H1 (cell line): Measurements from ENCODE around the gene SOS1. TPM values are rescaled to one million over a fixed set of nuclear protein-coding genes. Genes with fewer than 3 reads are reported as not detected.

ENCODE experiments used
- BCL11A ChIP-seq, 2 experiments: IDR thresholded peaks; one replicate each; pipeline ENCODE4 v1.6.1; 2011; ENCODE audit warnings: low read depth in 2 of 2, low read length in 2 of 2, mild to moderate bottlenecking in 2 of 2
- CBX5 ChIP-seq: fragments of 300-800, 300-1000 bp; sonication (generic); IDR thresholded peaks from 2 replicates; pipeline ENCODE4 v1.7.1; 2016; ENCODE audit warnings: antibody characterized with exemption, low read length, low read depth
- FOSL1 ChIP-seq: IDR thresholded peaks from 2 replicates; pipeline ENCODE4 v1.6.1; 2011; ENCODE audit warnings: mild to moderate bottlenecking, low read depth, low read length, moderate library complexity; ENCODE audit not compliant: insufficient read depth
- HDAC6 ChIP-seq: IDR thresholded peaks from one replicate; pipeline ENCODE4 v1.7.1; 2012; ENCODE audit warnings: low read depth, mild to moderate bottlenecking, inconsistent platforms, low read length, moderate library complexity
- RBBP5 ChIP-seq: IDR thresholded peaks from 2 replicates; pipeline ENCODE4 v1.7.1; 2012; ENCODE audit warnings: low read depth, mild to moderate bottlenecking, inconsistent platforms, low read length, moderate library complexity, borderline replicate concordance
- SIX5 ChIP-seq: IDR thresholded peaks from 2 replicates; pipeline ENCODE4 v1.6.1; 2011; ENCODE audit warnings: mild to moderate bottlenecking, low read depth, low read length
- polyA plus RNA-seq, 7 experiments: library from polyadenylated mRNA; depleted of rRNA in 3 of 7; stranded (reverse) in 5 of 7; unstranded in 2 of 7; fragments of >200 nt in 5 of 7; fragments of 200-250 nt in 2 of 7; gene quantifications; 1 replicate in 5 of 7; 2 replicates in 1 of 7; 4 replicates in 1 of 7; pipeline versions ENCODE4 v1.2.1 to v1.2.3, GENCODE V29; 2011 to 2013; ENCODE audit warnings: missing spikeins in 2 of 7, mixed read lengths in 2 of 7
- total RNA-seq: library from RNA; stranded (reverse); fragmentation: NEBNext Ultra II Directional; extraction: Animal tissue kit (Norgen Biotek cat#: 25700); gene quantifications from 2 replicates; pipeline ENCODE4 v1.2.1, GENCODE V29; 2021
- TF ChIP-seq, protein P1 (sequence below): fragments of 300-600 bp; sonication (generic); IDR thresholded peaks from 2 replicates; pipeline ENCODE4 v1.7.1; 2012; ENCODE audit warnings: low read length, moderate library complexity, mild to moderate bottlenecking, inconsistent platforms; ENCODE audit not compliant: insufficient replicate concordance
- TF ChIP-seq, protein P2 (sequence below), 3 experiments: IDR thresholded peaks; 1 replicate in 2 of 3; 2 replicates in 1 of 3; pipeline versions ENCODE4 v1.5.1 to v1.6.1; 2011; ENCODE audit warnings: low read length in 3 of 3, mild to moderate bottlenecking in 3 of 3, inconsistent platforms in 2 of 3, low read depth in 1 of 3, moderate library complexity in 1 of 3; ENCODE audit not compliant: insufficient read depth in 1 of 3; ENCODE audit errors: control extremely low read depth in 1 of 3
- TF ChIP-seq, protein P3 (sequence below): IDR thresholded peaks from 2 replicates; pipeline ENCODE4 v1.6.1; 2012; ENCODE audit warnings: inconsistent platforms

Gene SOS1
- total and polyA plus RNA-seq, 2 of the 8 experiments (the other 6 are each of a cell fraction or from before 2014, with no cell fraction given), result 25.7 to 27.0 TPM

DNA sequence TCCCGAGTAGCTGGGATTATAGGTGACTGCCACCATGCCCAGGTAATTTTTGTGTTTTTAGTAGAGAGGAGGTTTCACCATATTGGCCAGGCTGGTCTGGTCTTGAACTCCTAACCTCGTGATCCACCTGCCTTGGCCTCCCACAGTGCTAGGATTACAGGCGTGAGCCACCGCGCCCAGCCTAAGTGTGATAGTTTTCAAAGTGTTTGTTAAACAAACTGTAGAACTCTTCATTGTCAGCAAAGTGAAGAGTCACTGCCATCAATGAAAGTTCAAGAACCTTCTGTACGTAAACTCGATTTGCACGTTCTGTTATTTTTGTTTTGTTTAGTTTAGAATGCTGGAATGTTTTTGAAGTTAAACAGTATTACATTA is 18.0 kb upstream of the SOS1 start (continued):
- TF ChIP-seq, protein P1, sequence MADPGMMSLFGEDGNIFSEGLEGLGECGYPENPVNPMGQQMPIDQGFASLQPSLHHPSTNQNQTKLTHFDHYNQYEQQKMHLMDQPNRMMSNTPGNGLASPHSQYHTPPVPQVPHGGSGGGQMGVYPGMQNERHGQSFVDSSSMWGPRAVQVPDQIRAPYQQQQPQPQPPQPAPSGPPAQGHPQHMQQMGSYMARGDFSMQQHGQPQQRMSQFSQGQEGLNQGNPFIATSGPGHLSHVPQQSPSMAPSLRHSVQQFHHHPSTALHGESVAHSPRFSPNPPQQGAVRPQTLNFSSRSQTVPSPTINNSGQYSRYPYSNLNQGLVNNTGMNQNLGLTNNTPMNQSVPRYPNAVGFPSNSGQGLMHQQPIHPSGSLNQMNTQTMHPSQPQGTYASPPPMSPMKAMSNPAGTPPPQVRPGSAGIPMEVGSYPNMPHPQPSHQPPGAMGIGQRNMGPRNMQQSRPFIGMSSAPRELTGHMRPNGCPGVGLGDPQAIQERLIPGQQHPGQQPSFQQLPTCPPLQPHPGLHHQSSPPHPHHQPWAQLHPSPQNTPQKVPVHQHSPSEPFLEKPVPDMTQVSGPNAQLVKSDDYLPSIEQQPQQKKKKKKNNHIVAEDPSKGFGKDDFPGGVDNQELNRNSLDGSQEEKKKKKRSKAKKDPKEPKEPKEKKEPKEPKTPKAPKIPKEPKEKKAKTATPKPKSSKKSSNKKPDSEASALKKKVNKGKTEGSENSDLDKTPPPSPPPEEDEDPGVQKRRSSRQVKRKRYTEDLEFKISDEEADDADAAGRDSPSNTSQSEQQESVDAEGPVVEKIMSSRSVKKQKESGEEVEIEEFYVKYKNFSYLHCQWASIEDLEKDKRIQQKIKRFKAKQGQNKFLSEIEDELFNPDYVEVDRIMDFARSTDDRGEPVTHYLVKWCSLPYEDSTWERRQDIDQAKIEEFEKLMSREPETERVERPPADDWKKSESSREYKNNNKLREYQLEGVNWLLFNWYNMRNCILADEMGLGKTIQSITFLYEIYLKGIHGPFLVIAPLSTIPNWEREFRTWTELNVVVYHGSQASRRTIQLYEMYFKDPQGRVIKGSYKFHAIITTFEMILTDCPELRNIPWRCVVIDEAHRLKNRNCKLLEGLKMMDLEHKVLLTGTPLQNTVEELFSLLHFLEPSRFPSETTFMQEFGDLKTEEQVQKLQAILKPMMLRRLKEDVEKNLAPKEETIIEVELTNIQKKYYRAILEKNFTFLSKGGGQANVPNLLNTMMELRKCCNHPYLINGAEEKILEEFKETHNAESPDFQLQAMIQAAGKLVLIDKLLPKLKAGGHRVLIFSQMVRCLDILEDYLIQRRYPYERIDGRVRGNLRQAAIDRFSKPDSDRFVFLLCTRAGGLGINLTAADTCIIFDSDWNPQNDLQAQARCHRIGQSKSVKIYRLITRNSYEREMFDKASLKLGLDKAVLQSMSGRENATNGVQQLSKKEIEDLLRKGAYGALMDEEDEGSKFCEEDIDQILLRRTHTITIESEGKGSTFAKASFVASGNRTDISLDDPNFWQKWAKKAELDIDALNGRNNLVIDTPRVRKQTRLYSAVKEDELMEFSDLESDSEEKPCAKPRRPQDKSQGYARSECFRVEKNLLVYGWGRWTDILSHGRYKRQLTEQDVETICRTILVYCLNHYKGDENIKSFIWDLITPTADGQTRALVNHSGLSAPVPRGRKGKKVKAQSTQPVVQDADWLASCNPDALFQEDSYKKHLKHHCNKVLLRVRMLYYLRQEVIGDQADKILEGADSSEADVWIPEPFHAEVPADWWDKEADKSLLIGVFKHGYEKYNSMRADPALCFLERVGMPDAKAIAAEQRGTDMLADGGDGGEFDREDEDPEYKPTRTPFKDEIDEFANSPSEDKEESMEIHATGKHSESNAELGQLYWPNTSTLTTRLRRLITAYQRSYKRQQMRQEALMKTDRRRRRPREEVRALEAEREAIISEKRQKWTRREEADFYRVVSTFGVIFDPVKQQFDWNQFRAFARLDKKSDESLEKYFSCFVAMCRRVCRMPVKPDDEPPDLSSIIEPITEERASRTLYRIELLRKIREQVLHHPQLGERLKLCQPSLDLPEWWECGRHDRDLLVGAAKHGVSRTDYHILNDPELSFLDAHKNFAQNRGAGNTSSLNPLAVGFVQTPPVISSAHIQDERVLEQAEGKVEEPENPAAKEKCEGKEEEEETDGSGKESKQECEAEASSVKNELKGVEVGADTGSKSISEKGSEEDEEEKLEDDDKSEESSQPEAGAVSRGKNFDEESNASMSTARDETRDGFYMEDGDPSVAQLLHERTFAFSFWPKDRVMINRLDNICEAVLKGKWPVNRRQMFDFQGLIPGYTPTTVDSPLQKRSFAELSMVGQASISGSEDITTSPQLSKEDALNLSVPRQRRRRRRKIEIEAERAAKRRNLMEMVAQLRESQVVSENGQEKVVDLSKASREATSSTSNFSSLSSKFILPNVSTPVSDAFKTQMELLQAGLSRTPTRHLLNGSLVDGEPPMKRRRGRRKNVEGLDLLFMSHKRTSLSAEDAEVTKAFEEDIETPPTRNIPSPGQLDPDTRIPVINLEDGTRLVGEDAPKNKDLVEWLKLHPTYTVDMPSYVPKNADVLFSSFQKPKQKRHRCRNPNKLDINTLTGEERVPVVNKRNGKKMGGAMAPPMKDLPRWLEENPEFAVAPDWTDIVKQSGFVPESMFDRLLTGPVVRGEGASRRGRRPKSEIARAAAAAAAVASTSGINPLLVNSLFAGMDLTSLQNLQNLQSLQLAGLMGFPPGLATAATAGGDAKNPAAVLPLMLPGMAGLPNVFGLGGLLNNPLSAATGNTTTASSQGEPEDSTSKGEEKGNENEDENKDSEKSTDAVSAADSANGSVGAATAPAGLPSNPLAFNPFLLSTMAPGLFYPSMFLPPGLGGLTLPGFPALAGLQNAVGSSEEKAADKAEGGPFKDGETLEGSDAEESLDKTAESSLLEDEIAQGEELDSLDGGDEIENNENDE, result no peak
- TF ChIP-seq FOSL1 (no peak), SIX5 (no peak), HDAC6 (no peak), CBX5 (no peak), RBBP5 (no peak), BCL11A (IDR thresholded peaks at IDR 0.05; ENCODE audit: low read depth in 2 of 2, low read length in 2 of 2) (no peak)
- TF ChIP-seq, protein P2, sequence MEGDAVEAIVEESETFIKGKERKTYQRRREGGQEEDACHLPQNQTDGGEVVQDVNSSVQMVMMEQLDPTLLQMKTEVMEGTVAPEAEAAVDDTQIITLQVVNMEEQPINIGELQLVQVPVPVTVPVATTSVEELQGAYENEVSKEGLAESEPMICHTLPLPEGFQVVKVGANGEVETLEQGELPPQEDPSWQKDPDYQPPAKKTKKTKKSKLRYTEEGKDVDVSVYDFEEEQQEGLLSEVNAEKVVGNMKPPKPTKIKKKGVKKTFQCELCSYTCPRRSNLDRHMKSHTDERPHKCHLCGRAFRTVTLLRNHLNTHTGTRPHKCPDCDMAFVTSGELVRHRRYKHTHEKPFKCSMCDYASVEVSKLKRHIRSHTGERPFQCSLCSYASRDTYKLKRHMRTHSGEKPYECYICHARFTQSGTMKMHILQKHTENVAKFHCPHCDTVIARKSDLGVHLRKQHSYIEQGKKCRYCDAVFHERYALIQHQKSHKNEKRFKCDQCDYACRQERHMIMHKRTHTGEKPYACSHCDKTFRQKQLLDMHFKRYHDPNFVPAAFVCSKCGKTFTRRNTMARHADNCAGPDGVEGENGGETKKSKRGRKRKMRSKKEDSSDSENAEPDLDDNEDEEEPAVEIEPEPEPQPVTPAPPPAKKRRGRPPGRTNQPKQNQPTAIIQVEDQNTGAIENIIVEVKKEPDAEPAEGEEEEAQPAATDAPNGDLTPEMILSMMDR (IDR thresholded peaks at IDR 0.05; ENCODE audit: control extremely low read depth in 1 of 3, insufficient read depth in 1 of 3, low read depth in 1 of 3, low read length in 3 of 3), result no peak
- TF ChIP-seq, protein P3, sequence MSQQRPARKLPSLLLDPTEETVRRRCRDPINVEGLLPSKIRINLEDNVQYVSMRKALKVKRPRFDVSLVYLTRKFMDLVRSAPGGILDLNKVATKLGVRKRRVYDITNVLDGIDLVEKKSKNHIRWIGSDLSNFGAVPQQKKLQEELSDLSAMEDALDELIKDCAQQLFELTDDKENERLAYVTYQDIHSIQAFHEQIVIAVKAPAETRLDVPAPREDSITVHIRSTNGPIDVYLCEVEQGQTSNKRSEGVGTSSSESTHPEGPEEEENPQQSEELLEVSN, result no peak
